GM18526 (cell line): ENCODE data around the gene NCAPD2.

ENCODE experiments used
- POLR2A ChIP-seq: IDR thresholded peaks from 3 replicates; pipeline ENCODE4 v1.6.1; 2011; ENCODE audit not compliant: insufficient read length; ENCODE audit errors: extremely low read depth

Gene NCAPD2

GRCh38 chr12:6493497-6494257 lies at the start of gene NCAPD2:
Gene NCAPD2 (plus strand): TSS chr12:6494102. CDS start chr12:6495099, 997 bp downstream.
- TF ChIP-seq POLR2A = peak; percentile 53

- peak; percentile 50 for TF ChIP-seq POLR2A
Observed at GRCh38 chr12:6444704-6445688, 48.9 kb upstream of the NCAPD2 start, which contains the start of gene CD27. Gene CD27 (plus strand): TSS chr12:6444955. CDS start chr12:6445096, 141 bp downstream.

- no peak for TF ChIP-seq POLR2A
Observed at GRCh38 chr12:6450091-6450868, 43.6 kb upstream of the NCAPD2 start.

GRCh38 chr12:6450869-6451347 lies 43.0 kb upstream of the NCAPD2 start:
- TF ChIP-seq POLR2A = no peak

- peak; percentile 59 for TF ChIP-seq POLR2A
Observed at GRCh38 chr12:6451348-6452244, 42.3 kb upstream of the NCAPD2 start, which contains the start of gene TAPBPL. Gene TAPBPL (plus strand): TSS chr12:6452042. CDS start chr12:6452249, 207 bp downstream.

- TF ChIP-seq POLR2A = no peak
Observed at GRCh38 chr12:6452245-6452943, 41.5 kb upstream of the NCAPD2 start.

- TF ChIP-seq POLR2A = peak; percentile 44
Observed at GRCh38 chr12:6452944-6453630, 40.8 kb upstream of the NCAPD2 start.

GRCh38 chr12:6457220-6457945 lies 36.5 kb upstream of the NCAPD2 start:
- TF ChIP-seq POLR2A = no peak

- TF ChIP-seq POLR2A = no peak
Observed at GRCh38 chr12:6458281-6459003, 35.5 kb upstream of the NCAPD2 start.

- TF ChIP-seq POLR2A = no peak
Observed at GRCh38 chr12:6459004-6459337, 34.9 kb upstream of the NCAPD2 start.

GRCh38 chr12:6460751-6461371 lies 33.0 kb upstream of the NCAPD2 start:
- peak; percentile 38 for TF ChIP-seq POLR2A
